SK-N-SH (cell line): Measurements from ENCODE around the gene SPATS1. TPM values are rescaled to one million over a fixed set of nuclear protein-coding genes. Genes with fewer than 3 reads are reported as not detected.

ENCODE experiments used
- CTCF ChIA-PET: fragments of 300-600, 350-600 bp; formaldehyde crosslinking; extraction: SDS; loops from one replicate; lab custom pipeline; 2021; lab: Yijun Ruan, JAX
- POLR2A ChIA-PET: fragments of 350-600 bp; sonication (Branson Sonifier 250); formaldehyde crosslinking; extraction: SDS; loops from one replicate; lab custom pipeline; 2020; ENCODE audit warnings: antibody characterized with exemption, inconsistent platforms; lab: Yijun Ruan, JAX
- DNase-seq: peaks from one replicate; pipeline ENCODE4 v3.0.0; 2012
- H2AFZ ChIP-seq: fragments of 200-600 bp; sonication (generic); 2 replicates; pipeline ENCODE4 v1.8.1; 2016; ENCODE audit warnings: antibody characterized with exemption, mild to moderate bottlenecking, low read depth
- H3F3A ChIP-seq: fragments of 200-600 bp; sonication (generic); replicated peaks from 2 replicates; pipeline ENCODE3; 2016; ENCODE audit warnings: antibody characterized with exemption, mild to moderate bottlenecking; ENCODE audit not compliant: insufficient read depth
- H3K27ac ChIP-seq, 2 experiments: fragments of 200-500 bp in 1 of 2; fragments of 200-600 bp in 1 of 2; sonication (Bioruptor generic) in 1 of 2; sonication (generic), shearing (Covaris generic) in 1 of 2; 2 replicates each; pipeline versions ENCODE4 v1.5.1 to v1.6.1; 2014 to 2016; ENCODE audit warnings: low read depth in 2 of 2, inconsistent platforms in 1 of 2, low read length in 1 of 2, mild to moderate bottlenecking in 1 of 2, mixed read lengths in 1 of 2
- H3K27me3 ChIP-seq: fragments of 200-600 bp; sonication (generic), shearing (Covaris generic); 2 replicates; pipeline ENCODE4 v1.6.1; 2016; ENCODE audit warnings: mixed run types; ENCODE audit not compliant: insufficient read depth
- H3K36me3 ChIP-seq, 2 experiments: fragments of 200-500 bp in 1 of 2; fragments of 200-600 bp in 1 of 2; sonication (Bioruptor generic) in 1 of 2; sonication (generic) in 1 of 2; replicated peaks in 1 of 2; 2 replicates each; pipeline versions ENCODE3 to v1.5.1; 2014 to 2016; ENCODE audit warnings: low read length in 1 of 2, mild to moderate bottlenecking in 1 of 2; ENCODE audit not compliant: insufficient read depth in 2 of 2, control insufficient read depth in 1 of 2
- H3K4me1 ChIP-seq, 2 experiments: fragments of 200-500 bp in 1 of 2; fragments of 200-600 bp in 1 of 2; sonication (Bioruptor generic) in 1 of 2; sonication (generic), shearing (Covaris generic) in 1 of 2; 2 replicates each; pipeline versions ENCODE4 v1.5.1 to v1.6.1; 2014 to 2016; ENCODE audit warnings: low read depth in 1 of 2, low read length in 1 of 2, mixed run types in 1 of 2; ENCODE audit not compliant: insufficient read depth in 2 of 2, control insufficient read depth in 1 of 2
- H3K4me2 ChIP-seq: fragments of 200-600 bp; sonication (generic), shearing (Covaris generic); 2 replicates; pipeline ENCODE4 v1.6.1; 2017; ENCODE audit warnings: mixed run types
- H3K4me3 ChIP-seq, 2 experiments: fragments of 200-500 bp in 1 of 2; fragments of 200-600 bp in 1 of 2; sonication (Bioruptor generic) in 1 of 2; sonication (generic), shearing (Covaris generic) in 1 of 2; 2 replicates each; pipeline versions ENCODE4 v1.5.1 to v1.8.1; 2014 to 2016; ENCODE audit warnings: low read depth in 2 of 2, inconsistent platforms in 1 of 2, low read length in 1 of 2, mild to moderate bottlenecking in 1 of 2, mixed read lengths in 1 of 2, moderate library complexity in 1 of 2
- H3K79me2 ChIP-seq: fragments of 200-600 bp; sonication (generic); 2 replicates; pipeline ENCODE4 v1.8.1; 2017; ENCODE audit warnings: mild to moderate bottlenecking; ENCODE audit not compliant: insufficient read depth
- H3K9ac ChIP-seq: fragments of 200-600 bp; sonication (generic); 2 replicates; pipeline ENCODE4 v1.6.1; 2017; ENCODE audit warnings: mixed run types
- H3K9me2 ChIP-seq: fragments of 200-600 bp; sonication (generic); 2 replicates; pipeline ENCODE4 v1.6.1; 2017; ENCODE audit warnings: mixed run types
- H3K9me3 ChIP-seq: fragments of 200-600 bp; sonication (generic); 2 replicates; pipeline ENCODE4 v1.6.1; 2017; ENCODE audit warnings: mixed run types, mild to moderate bottlenecking, moderate library complexity
- H4K20me1 ChIP-seq: fragments of 200-600 bp; sonication (generic); 2 replicates; pipeline ENCODE4 v1.6.1; 2017; ENCODE audit warnings: mild to moderate bottlenecking, mixed run types; ENCODE audit not compliant: insufficient read depth
- ELF1 ChIP-seq: IDR thresholded peaks from 2 replicates; pipeline ENCODE4 v1.4.0; 2012
- EP300 ChIP-seq, 2 experiments: IDR thresholded peaks; 2 replicates each; pipeline versions ENCODE4 v1.4.0 to v1.6.1; 2012; ENCODE audit warnings: borderline replicate concordance in 1 of 2, low read depth in 1 of 2, low read length in 1 of 2
- FOSL2 ChIP-seq: IDR thresholded peaks from 2 replicates; pipeline ENCODE4 v1.4.0; 2012; ENCODE audit warnings: low read depth, mild to moderate bottlenecking, moderate library complexity, borderline replicate concordance
- FOXM1 ChIP-seq: IDR thresholded peaks from 2 replicates; pipeline ENCODE4 v1.4.0; 2012; ENCODE audit warnings: low read depth, mild to moderate bottlenecking
- JUND ChIP-seq: IDR thresholded peaks from 2 replicates; pipeline ENCODE4 v1.4.0; 2012
- MEF2A ChIP-seq: IDR thresholded peaks from 2 replicates; pipeline ENCODE4 v1.4.0; 2012; ENCODE audit warnings: low read depth, borderline replicate concordance
- MXI1 ChIP-seq: IDR thresholded peaks from 2 replicates; pipeline ENCODE4 v1.6.1; 2012; ENCODE audit warnings: mild to moderate bottlenecking, low read depth, low read length, improper control_type of control experiment
- NRF1 ChIP-seq: IDR thresholded peaks from 2 replicates; pipeline ENCODE4 v1.6.1; 2012; ENCODE audit warnings: low read depth, mild to moderate bottlenecking, low read length
- PBX3 ChIP-seq: IDR thresholded peaks from 2 replicates; pipeline ENCODE4; 2012
- RAD21 ChIP-seq: IDR thresholded peaks from 2 replicates; pipeline ENCODE4 v1.6.1; 2012; ENCODE audit warnings: mild to moderate bottlenecking, low read length
- REST ChIP-seq: IDR thresholded peaks from 2 replicates; pipeline ENCODE4 v1.6.1; 2012; ENCODE audit warnings: mild to moderate bottlenecking, low read depth, low read length, moderate library complexity
- RFX5 ChIP-seq: IDR thresholded peaks from 2 replicates; pipeline ENCODE4 v1.6.1; 2012; ENCODE audit warnings: mild to moderate bottlenecking, improper control_type of control experiment, low read length
- RXRA ChIP-seq: IDR thresholded peaks from 2 replicates; pipeline ENCODE4 v1.4.0; 2012; ENCODE audit warnings: low read depth, mild to moderate bottlenecking, borderline replicate concordance
- TCF12 ChIP-seq: IDR thresholded peaks from 2 replicates; pipeline ENCODE4 v1.4.0; 2012
- TEAD4 ChIP-seq: IDR thresholded peaks from 2 replicates; pipeline ENCODE4 v1.4.0; 2012; ENCODE audit warnings: mild to moderate bottlenecking, borderline replicate concordance; ENCODE audit not compliant: insufficient read depth
- USF1 ChIP-seq: IDR thresholded peaks from 2 replicates; pipeline ENCODE4 v1.4.0; 2012; ENCODE audit warnings: low read depth, borderline replicate concordance
- USF2 ChIP-seq: fragments of 150-350 bp; IDR thresholded peaks from 2 replicates; pipeline ENCODE4 v1.6.1; 2017; ENCODE audit warnings: antibody characterized with exemption, low read length, low read depth, borderline replicate concordance
- YY1 ChIP-seq: IDR thresholded peaks from 2 replicates; pipeline ENCODE4 v1.4.0; 2012; ENCODE audit warnings: low read depth, mild to moderate bottlenecking
- ZBTB33 ChIP-seq: IDR thresholded peaks from 2 replicates; pipeline ENCODE4 v1.4.0; 2012; ENCODE audit warnings: low read depth, borderline replicate concordance
- WGBS: methylation state at CpG from one replicate; pipeline ENCODE4 v1.1.6; 2017; ENCODE audit warnings: low lambda C conversion rate; 5-methylcytosine and 5-hydroxymethylcytosine counted together
- polyA plus RNA-seq, 3 experiments: library from polyadenylated mRNA; depleted of rRNA; stranded (reverse); fragments of >200 nt; gene quantifications; 2 replicates each; pipeline ENCODE4 v1.2.3, GENCODE V29; 2012

SPATS1 gene
- polyA plus RNA-seq, 1 of the 3 experiments (the other 2 are of a cell fraction): not detected

- DNase-seq: no peak
- H3K9me2 ChIP-seq: no peaks in the 10 kb centered on the region
- no peak overlapping the region for H3K27ac ChIP-seq
- no peaks in the 10 kb centered on the region for H3K36me3 ChIP-seq
- H3F3A ChIP-seq: peaks cover 3% of the 10 kb centered on the region
- no peak overlapping the region for H3K4me2 ChIP-seq
- H3K9ac ChIP-seq: no peak overlapping the region
- H2AFZ ChIP-seq: no peak overlapping the region
- WGBS: 35% methylated on average over 4 of the region's 4 CpGs
- no peaks in the 10 kb centered on the region for H3K4me1 ChIP-seq
- H3K27me3 ChIP-seq: peaks cover 7% of the 10 kb centered on the region; the same call in 1 of the 2 replicates
- no peaks in the 10 kb centered on the region for H3K9me3 ChIP-seq
- POLR2A ChIA-PET: no interaction called here
- TF ChIP-seq EP300 (IDR thresholded peaks at IDR 0.05; ENCODE audit: borderline replicate concordance in 1 of 2, low read depth in 1 of 2, low read length in 1 of 2) (no peak), TCF12 (no peak), ELF1 (no peak), TEAD4 (no peak), FOXM1 (no peak), RFX5 (no peak), MXI1 (no peak), MEF2A (no peak), REST (no peak), FOSL2 (no peak)
- H3K79me2 ChIP-seq: no peaks in the 10 kb centered on the region
- CTCF ChIA-PET: interaction anchor here (1.1 kb wide), 1 partner anchor 99 kb away, joined by 3 read pairs; the partner anchor contains the start of gene SLC35B2
- no peaks in the 10 kb centered on the region for H4K20me1 ChIP-seq
- H3K4me3 ChIP-seq: no peak overlapping the region
Measured at GRCh38 chr6:44355640-44356039, 13.2 kb downstream of the SPATS1 start.

- TF ChIP-seq USF2: no peak
- no peak for TF ChIP-seq FOSL2
- TF ChIP-seq TCF12: no peak
- no peak for TF ChIP-seq RXRA
- no peak for TF ChIP-seq NRF1
- TF ChIP-seq USF1: no peak
- no peak for TF ChIP-seq MXI1
- no peak for TF ChIP-seq PBX3
- no peak for TF ChIP-seq ZBTB33
- TF ChIP-seq YY1: no peak
- no peak for TF ChIP-seq JUND
- no peak for TF ChIP-seq RAD21
- no peaks in the 10 kb centered on the region for H4K20me1 ChIP-seq
- POLR2A ChIA-PET: no interaction called here
- no peak overlapping the region for H3K9ac ChIP-seq
- no peak overlapping the region for H3K4me3 ChIP-seq
- no peaks in the 10 kb centered on the region for H3K9me2 ChIP-seq
- no peaks in the 10 kb centered on the region for H3K9me3 ChIP-seq
- WGBS: 0% methylated on average over 1 of the region's 1 CpG
- no peaks in the 10 kb centered on the region for H3K79me2 ChIP-seq
- DNase-seq: no peak
- H3K27me3 ChIP-seq: peaks cover 10% of the 10 kb centered on the region; the same call in 1 of the 2 replicates
- no peak overlapping the region for H2AFZ ChIP-seq
- CTCF ChIA-PET: interaction anchor here (0.6 to 1.6 kb wide), 4 partner anchors 11 to 645 kb away, joined by 3 to 4 read pairs (median 3); partner anchors contain the start of gene SLC35B2
- no peak overlapping the region for H3K27ac ChIP-seq
- no peaks in the 10 kb centered on the region for H3K36me3 ChIP-seq
- peaks cover 3% of the 10 kb centered on the region for H3F3A ChIP-seq
- no peaks in the 10 kb centered on the region for H3K4me1 ChIP-seq
- H3K4me2 ChIP-seq: no peak overlapping the region
Measured at GRCh38 chr6:44356487-44356886, 14.0 kb downstream of the SPATS1 start.
